ENCODE measurements around the gene PCDHA6.
"Not testable (repeated sequence)": the region's sequence is repeated elsewhere in the genome, so short reads cannot be mapped to it uniquely, and the experiment has no call there.

DNA sequence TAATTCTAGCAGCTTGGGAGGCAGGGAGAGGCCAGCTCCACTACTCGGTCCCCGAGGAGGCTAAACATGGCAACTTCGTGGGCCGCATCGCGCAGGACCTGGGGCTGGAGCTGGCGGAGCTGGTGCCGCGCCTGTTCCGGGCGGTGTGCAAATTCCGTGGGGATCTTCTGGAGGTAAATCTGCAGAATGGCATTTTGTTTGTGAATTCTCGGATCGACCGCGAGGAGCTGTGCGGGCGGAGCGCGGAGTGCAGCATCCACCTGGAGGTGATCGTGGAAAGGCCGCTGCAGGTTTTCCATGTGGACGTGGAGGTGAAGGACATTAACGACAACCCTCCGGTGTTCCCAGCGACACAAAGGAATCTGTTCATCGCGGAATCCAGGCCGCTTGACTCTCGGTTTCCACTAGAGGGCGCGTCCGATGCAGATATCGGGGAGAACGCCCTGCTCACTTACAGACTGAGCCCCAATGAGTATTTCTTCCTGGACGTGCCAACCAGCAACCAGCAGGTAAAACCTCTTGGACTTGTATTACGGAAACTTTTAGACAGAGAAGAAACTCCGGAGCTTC is 6.8 kb downstream of the PCDHA6 start:
- not testable (repeated sequence) for TF ChIP-seq EZH2 (IDR thresholded peaks at IDR 0.05); ZBTB33 (IDR thresholded peaks at IDR 0.05; ENCODE audit: extremely low read depth, insufficient replicate concordance, low read length); POLR2A (IDR thresholded peaks at IDR 0.05; ENCODE audit: borderline replicate concordance, extremely low read depth, insufficient read depth, insufficient read length); REST (IDR thresholded peaks at IDR 0.05; ENCODE audit: low read depth); ZFX (IDR thresholded peaks at IDR 0.05)
- TF ChIP-seq, protein P1, sequence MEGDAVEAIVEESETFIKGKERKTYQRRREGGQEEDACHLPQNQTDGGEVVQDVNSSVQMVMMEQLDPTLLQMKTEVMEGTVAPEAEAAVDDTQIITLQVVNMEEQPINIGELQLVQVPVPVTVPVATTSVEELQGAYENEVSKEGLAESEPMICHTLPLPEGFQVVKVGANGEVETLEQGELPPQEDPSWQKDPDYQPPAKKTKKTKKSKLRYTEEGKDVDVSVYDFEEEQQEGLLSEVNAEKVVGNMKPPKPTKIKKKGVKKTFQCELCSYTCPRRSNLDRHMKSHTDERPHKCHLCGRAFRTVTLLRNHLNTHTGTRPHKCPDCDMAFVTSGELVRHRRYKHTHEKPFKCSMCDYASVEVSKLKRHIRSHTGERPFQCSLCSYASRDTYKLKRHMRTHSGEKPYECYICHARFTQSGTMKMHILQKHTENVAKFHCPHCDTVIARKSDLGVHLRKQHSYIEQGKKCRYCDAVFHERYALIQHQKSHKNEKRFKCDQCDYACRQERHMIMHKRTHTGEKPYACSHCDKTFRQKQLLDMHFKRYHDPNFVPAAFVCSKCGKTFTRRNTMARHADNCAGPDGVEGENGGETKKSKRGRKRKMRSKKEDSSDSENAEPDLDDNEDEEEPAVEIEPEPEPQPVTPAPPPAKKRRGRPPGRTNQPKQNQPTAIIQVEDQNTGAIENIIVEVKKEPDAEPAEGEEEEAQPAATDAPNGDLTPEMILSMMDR (IDR thresholded peaks at IDR 0.05 in 2 of 3, conservative IDR thresholded peaks at IDR 0.05 in 1 of 3; ENCODE audit: borderline replicate concordance in 1 of 3, insufficient read depth in 1 of 3, low read depth in 2 of 3, low read length in 2 of 3) = not testable (repeated sequence)
